Natural killer cell (primary cell): ENCODE measurements around the gene TNS3. TPM values are rescaled to one million over a fixed set of nuclear protein-coding genes. Genes with fewer than 3 reads are reported as not detected.

Experiments
- ATAC-seq, 3 donors: fragments of 150-1000 bp in 2 of 3; fragments of 200-7000 bp in 1 of 3; cut with Tn5 transposase; 1 replicate in 1 of 3; 2 replicates in 2 of 3; pipeline ENCODE4 v1.10.0; 2021; ENCODE audit warnings: mild to moderate bottlenecking in 2 of 3, moderate library complexity in 2 of 3
- DNase-seq, 2 donors: peaks; one replicate each; pipeline versions ENCODE4 v3.0.0 to v3.0.0-alpha.2; 2013 to 2021; ENCODE audit warnings: mixed read lengths in 1 of 2
- H3K27ac ChIP-seq: one replicate; pipeline ENCODE4 v1.5.1; 2013; ENCODE audit warnings: mild to moderate bottlenecking, low read length
- H3K27me3 ChIP-seq: one replicate; pipeline ENCODE4 v1.6.1; 2013; ENCODE audit warnings: low read length; ENCODE audit not compliant: control insufficient read depth, insufficient read depth
- H3K36me3 ChIP-seq: one replicate; pipeline ENCODE4 v1.6.1; 2013; ENCODE audit warnings: low read length; ENCODE audit not compliant: control insufficient read depth, insufficient read depth
- H3K4me1 ChIP-seq: one replicate; pipeline ENCODE4 v1.6.1; 2013; ENCODE audit warnings: low read length; ENCODE audit not compliant: control insufficient read depth, insufficient read depth
- H3K4me3 ChIP-seq: one replicate; pipeline ENCODE4 v1.5.1; 2013; ENCODE audit warnings: low read length
- H3K9me3 ChIP-seq: one replicate; pipeline ENCODE4 v1.6.1; 2013; ENCODE audit warnings: low read length; ENCODE audit not compliant: control insufficient read depth, insufficient read depth
- H3K27ac Mint-ChIP-seq, 2 donors: one replicate each; pipeline ENCODE4 v1.8.0; 2022; ENCODE audit warnings: mild to moderate bottlenecking in 2 of 2, mixed read lengths in 2 of 2, moderate library complexity in 1 of 2
- H3K27me3 Mint-ChIP-seq, 2 donors: one replicate each; pipeline ENCODE4 v1.8.0; 2022; ENCODE audit warnings: low read depth in 2 of 2, mixed read lengths in 2 of 2
- H3K36me3 Mint-ChIP-seq: one replicate; pipeline ENCODE4 v1.8.0; 2022; ENCODE audit warnings: mixed read lengths
- H3K4me1 Mint-ChIP-seq, 2 donors: one replicate each; pipeline ENCODE4 v1.8.0; 2022; ENCODE audit warnings: mixed read lengths in 2 of 2
- H3K4me3 Mint-ChIP-seq: one replicate; pipeline ENCODE4 v1.8.0; 2022; ENCODE audit warnings: mild to moderate bottlenecking, moderate library complexity, mixed read lengths
- H3K9me3 Mint-ChIP-seq, 2 donors: one replicate each; pipeline ENCODE4 v1.8.0; 2022; ENCODE audit warnings: mixed read lengths in 2 of 2
- CTCF ChIP-seq: fragments of 200-600 bp; IDR thresholded peaks from one replicate; pipeline ENCODE4 v1.8.0; 2022; ENCODE audit warnings: antibody characterized with exemption
- WGBS: methylation state at CpG from one replicate; pipeline ENCODE4 v1.1.7; 2013; ENCODE audit warnings: missing lambda C conversion rate; ENCODE audit not compliant: insufficient coverage; 5-methylcytosine and 5-hydroxymethylcytosine counted together
- intact Hi-C: fragments of 100-400 bp; cut with micrococcal nuclease; formaldehyde crosslinking; loops from one replicate; pipeline ENCODE4 v1.14.2; 2022
- total RNA-seq, 4 donors: library from RNA; stranded (reverse); fragments of 120-200 nt in 1 of 4; gene quantifications; one replicate each; pipeline versions ENCODE4 v1.2.3 to v1.2.4, GENCODE V29; 2013 to 2022

TNS3 gene
- total RNA-seq, 3 donors from 2014 or later (not counting 1 experiment from before 2014, with no cell fraction given): 1.6 to 3.5 (median 2.9) TPM

- Histone ChIP-seq H3K4me1 (no peaks in the 10 kb centered on the region), H3K36me3 (no peaks in the 10 kb centered on the region), H3K27me3 (no peaks in the 10 kb centered on the region), H3K4me3 (no peak overlapping the region), H3K27ac (no peak overlapping the region), H3K9me3 (no peaks in the 10 kb centered on the region)
- intact Hi-C loops: no loop called here
- Mint-ChIP-seq H3K27me3 (peaks cover 0 to 4% of the 10 kb centered on the region in 2 donors), H3K27ac (no peak overlapping the region), H3K36me3 (no peaks in the 10 kb centered on the region), H3K4me1 (no peaks in the 10 kb centered on the region), H3K4me3 (no peak overlapping the region), H3K9me3 (no peaks in the 10 kb centered on the region)
- no peak for TF ChIP-seq CTCF
- WGBS: 36% methylated on average over 2 of the region's 2 CpGs
- ATAC-seq (no peak), DNase-seq (no peak)
Observed at GRCh38 chr7:47317487-47317886, 264.4 kb downstream of the TNS3 start.

- Histone ChIP-seq H3K4me3 (no peak overlapping the region), H3K27me3 (no peaks in the 10 kb centered on the region), H3K9me3 (no peaks in the 10 kb centered on the region), H3K4me1 (no peaks in the 10 kb centered on the region), H3K27ac (no peak overlapping the region), H3K36me3 (no peaks in the 10 kb centered on the region)
- H3K4me1 Mint-ChIP-seq: no peaks in the 10 kb centered on the region
- H3K4me3 Mint-ChIP-seq: no peak overlapping the region
- ATAC-seq: no peak
- no peak overlapping the region for H3K27ac Mint-ChIP-seq
- no peak for TF ChIP-seq CTCF
- intact Hi-C loops: no loop called here
- no peak for DNase-seq
- no peaks in the 10 kb centered on the region for H3K36me3 Mint-ChIP-seq
- H3K9me3 Mint-ChIP-seq: no peaks in the 10 kb centered on the region
- peaks cover 0 to 4% of the 10 kb centered on the region in 2 donors for H3K27me3 Mint-ChIP-seq
- 88% methylated on average over 29 of the region's 29 CpGs for WGBS
Observed at GRCh38 chr7:47314728-47315607, 266.9 kb downstream of the TNS3 start.

- Mint-ChIP-seq H3K4me1 (no peaks in the 10 kb centered on the region), H3K27me3 (peaks cover 0 to 4% of the 10 kb centered on the region in 2 donors), H3K4me3 (no peak overlapping the region), H3K27ac (no peak overlapping the region), H3K36me3 (no peaks in the 10 kb centered on the region), H3K9me3 (no peaks in the 10 kb centered on the region)
- intact Hi-C loops: no loop called here
- H3K36me3 ChIP-seq: no peaks in the 10 kb centered on the region
- no peaks in the 10 kb centered on the region for H3K4me1 ChIP-seq
- DNase-seq (no peak), ATAC-seq (no peak)
- TF ChIP-seq CTCF: no peak
- no peak overlapping the region for H3K27ac ChIP-seq
- no peak overlapping the region for H3K4me3 ChIP-seq
- H3K9me3 ChIP-seq: no peaks in the 10 kb centered on the region
- no peaks in the 10 kb centered on the region for H3K27me3 ChIP-seq
- WGBS: 85% methylated on average over 8 of the region's 8 CpGs
Observed at GRCh38 chr7:47314248-47314647, 267.7 kb downstream of the TNS3 start.
